Measurements from ENCODE around the gene UBE2D2.
"Not testable (repeated sequence)": the region's sequence is repeated elsewhere in the genome, so short reads cannot be mapped to it uniquely, and the experiment has no call there.

UBE2D2 gene

DNA sequence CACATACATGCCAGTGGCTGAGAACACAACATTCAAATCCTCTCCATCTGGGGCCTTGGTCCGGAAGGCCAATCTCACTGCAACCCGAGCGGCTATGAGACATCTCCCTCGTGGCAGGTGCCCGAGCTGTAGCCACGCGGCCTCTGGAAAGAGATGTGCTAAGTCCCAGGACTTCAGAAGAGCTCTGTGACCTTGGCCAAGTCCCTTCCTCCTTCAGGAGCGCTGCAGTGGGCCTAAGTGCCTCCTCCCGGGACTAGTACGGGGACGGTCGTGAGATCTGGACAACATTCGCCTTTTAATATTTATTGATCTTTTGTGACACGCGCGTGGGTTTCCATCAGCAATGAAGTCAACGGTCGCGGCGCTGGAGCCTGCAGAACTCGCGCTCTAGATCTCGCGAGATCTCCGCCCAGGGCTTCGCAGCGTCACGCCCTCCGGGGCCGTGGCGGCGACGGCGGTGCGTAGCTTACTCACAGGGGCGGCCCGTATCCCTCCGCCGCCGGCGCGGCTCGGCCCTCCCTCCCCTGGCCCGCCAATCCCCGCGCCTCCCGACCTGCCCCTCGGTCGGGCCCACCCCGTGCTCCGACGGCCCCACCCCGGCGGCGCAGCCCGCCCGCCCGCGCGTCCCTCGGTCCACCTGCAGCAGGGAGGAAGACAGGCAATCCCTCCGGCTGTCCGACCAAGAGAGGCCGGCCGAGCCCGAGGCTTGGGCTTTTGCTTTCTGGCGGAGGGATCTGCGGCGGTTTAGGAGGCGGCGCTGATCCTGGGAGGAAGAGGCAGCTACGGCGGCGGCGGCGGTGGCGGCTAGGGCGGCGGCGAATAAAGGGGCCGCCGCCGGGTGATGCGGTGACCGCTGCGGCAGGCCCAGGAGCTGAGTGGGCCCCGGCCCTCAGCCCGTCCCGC lies at the start of gene UBE2D2:
UBE2D2 (plus strand) TSS at position 588 of the 903 bp plus-strand sequence. CDS start 453 bp downstream, outside the sequence.
- peak; percentile 94 for DNase-seq (ENCODE audit: low read depth)

DNA sequence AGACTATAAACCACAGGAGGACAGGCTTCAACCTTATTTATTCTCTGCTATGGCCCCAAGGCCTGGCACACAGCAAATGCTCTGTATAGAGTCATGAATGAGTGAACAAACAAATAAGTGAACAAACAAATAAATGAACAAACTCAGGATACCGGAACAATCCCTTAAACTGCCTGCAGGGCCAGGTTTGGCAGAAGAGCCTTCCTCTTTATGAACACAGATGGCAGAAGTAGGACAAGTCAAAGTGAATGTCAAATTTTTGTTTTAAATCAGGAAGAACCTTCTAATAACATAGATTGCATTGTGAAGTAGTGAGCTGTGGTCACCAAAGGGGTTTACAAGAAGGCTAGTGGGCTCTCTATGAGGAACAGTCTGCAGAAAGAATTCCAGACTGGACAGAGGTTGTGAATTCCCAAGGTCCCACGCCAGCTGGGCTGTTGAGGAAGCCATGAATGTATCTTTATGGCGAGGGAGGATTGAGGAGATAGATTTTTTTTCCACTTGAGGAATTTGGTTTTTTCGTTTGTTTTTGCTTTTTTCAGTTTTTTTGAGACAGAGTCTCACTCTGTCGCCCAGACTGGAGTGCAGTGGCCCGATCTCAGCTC lies 48.3 kb upstream of the UBE2D2 start:
- no peak for DNase-seq (ENCODE audit: low read depth)

DNA sequence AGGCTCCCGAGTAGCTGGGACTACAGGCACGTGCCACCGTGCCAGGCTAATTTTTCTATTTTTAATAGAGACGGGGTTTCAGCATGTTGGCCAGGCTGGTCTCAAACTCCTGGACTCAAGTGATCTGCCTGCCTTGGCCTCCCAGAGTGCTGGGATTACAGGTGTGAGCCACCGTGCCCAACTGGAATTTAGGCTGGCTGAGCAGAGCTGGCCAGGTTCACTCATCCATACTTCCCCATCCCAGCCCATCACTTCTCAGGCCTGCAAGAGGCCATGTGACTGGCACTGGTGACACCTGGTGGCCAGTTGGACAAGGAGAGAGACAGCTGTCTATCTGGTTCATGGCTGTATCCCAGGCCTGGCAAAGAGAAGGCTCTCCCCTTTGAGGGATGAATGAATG lies 47.7 kb upstream of the UBE2D2 start:
- peak; percentile 69 for DNase-seq (ENCODE audit: low read depth)

DNA sequence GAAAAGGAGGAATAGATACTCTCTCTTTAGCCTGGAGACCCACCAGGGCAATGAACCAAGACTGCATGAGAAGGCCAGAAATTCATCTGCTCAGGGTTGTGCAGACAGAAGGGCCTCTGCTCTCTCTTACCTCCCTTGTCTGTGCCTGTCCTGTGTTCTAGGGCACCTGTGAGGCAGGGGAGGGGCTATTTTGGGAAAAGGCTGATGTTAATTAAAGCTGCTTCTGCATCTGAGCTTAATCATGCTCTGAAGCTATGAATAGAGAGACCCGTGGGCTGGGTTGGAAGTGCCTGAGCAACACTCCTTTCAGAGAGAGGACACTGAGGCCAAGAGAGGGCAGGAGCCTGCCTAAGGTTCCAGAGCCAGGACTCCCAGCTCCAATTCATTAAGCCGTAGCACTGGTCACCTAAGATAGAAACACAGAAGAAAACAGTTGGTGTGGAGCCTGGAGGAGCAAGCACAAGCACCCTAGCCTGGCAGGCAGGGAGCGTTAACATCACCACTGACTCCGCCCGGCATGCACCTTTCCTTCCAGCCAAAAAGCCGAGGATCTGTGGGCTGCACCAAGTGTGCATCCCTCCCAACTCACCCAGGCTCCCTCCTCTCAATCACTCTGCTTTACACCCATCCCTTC lies 47.2 kb upstream of the UBE2D2 start:
- DNase-seq (ENCODE audit: low read depth) = no peak

DNA sequence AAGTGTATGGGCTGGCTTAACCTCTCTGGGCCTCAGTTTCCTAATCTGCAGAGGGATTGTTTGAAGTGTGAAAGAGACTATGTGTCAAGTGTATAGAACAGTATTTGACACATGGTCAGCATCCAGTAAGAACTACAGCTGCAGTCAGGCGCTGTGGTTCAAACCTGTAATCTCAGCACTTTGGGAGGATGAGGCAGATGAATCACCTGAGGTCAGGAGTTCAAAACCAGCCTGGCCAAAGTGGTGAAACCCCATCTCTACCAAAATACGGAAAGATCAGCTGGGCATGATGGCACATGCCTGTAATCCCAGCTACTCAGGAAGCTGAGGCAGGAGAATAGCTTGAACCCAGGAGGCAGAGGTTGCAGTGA lies 46.7 kb upstream of the UBE2D2 start:
- no peak for DNase-seq (ENCODE audit: low read depth)

DNA sequence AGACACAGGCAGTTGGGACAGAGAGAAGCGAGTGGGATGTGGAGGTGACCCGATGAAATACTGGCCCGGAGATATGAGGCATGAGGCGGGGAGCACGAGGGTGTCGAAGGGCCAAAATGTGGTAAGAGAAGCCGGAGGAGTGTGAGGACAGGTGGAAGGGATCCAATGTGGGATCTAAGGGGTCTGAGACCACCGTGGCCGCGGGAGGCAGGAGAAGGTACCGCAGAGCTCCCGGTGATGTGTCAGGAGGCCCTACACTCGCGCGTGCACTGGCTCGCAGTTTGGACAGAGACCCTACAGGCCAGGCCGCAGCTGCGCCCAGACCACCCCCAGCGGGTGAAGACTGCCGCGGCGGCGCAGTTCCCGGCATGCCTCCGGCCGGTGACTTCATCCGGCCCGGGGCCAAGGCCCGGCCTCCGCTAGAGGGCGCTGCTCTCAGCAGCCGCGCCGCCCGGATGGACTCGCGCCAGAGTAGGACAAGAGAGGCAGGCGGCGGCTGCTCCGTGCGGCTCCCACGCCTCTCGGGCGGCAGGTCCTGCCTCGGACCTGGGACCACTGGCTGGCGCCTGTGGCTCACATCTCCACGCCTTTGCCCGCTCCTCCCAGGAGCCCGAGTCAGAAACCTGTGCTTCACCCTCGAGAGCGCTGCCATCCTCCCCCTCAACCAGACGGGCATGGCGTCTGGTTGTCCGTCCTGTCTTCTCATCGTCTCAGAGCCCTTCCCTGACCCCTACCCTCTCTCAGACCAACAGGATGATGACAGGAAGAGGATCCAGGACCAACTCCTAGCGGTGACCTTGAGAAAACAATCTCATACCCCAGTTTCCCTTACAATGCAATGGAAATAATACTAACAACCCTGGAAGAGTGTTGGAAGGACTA lies 43.2 kb upstream of the UBE2D2 start:
- DNase-seq (ENCODE audit: low read depth) = peak; percentile 70

DNA sequence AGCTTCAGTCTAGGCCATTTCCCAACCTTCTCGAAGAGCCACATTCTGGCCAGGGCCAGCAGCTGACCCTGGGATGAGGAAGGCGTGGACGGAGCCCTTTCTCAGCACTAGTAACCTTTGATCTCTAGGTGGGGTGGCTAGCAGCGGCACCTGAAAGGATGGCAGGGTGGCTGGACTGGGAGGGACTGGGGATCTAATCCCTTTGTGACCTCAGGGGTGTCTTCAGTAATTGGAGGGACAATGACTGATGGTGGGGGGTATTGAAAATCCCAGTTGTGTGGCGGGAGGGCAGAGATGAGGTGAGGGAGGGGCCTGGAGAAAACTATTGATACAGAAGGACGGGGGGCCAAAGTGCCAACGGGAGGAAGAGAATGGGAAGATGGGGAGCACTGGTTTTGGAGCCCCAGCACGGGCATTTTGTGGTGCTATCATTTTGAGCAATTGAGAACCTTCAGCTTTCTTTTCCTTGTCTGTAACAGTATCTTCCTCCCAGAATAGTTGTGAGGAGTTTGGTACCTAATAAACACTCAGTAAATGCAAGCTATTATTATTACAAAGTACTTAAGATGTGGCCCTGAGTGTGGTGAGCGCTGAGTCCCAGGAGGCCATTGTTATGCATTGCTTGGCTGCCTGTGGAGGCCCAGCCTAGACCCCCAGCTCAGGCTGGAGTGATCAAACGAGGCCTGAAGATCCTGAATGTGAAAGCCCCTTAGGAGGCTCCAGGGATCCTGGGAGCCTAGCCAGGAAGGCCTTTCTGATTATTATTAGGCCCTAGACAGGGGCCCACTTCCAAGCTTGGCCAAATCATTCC lies 37.3 kb upstream of the UBE2D2 start:
- DNase-seq (ENCODE audit: low read depth) = no peak

DNA sequence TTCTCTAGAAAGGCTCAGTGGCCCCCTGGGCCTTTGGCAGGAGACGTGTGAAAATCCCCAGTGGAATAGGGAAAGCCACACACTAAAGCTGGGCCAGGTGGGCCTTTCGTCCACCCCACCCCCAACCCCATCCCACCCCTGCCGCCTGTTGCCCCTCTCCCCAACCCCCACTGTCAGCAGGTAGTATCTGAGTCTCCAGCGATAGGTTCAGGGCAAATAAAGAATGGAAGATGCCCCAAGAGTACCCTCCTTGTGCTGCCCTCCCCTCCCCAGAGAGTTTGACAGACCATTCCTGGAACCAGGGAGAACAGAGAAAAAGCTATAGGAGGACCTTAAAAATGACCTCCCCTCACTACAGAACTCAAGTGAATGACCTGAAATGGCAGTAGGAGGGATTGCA lies 36.7 kb upstream of the UBE2D2 start:
- DNase-seq (ENCODE audit: low read depth) = no peak

DNA sequence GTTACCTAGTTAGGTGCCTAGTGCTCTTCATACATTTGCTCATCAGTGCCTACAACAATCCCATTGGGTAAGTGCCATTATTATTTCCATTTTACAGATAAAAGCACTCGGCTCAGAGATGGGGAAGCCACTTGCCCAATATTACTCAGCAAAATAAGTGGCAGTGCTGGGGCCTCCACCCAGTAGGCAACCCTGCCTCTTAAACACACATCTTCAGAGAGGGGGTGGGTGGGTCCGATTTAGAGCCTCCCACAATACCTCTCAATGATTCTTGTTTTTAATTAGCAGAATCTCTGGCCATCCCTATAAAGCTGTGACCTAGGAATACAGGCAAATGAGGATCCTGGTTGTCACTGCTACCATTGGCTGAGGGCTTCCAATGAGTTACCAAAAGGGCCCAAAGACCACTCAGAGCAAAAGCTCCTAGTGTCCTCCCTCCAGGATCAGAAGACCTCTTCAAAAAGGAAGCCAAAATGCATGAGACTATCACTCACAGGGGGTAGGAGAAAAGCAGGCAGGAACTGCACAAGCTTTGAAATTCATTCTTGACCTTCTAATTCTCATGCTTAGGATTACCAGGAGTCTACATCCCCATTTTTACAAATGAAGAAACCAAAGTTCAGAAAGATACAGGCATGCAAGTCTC lies 36.1 kb upstream of the UBE2D2 start:
- DNase-seq (ENCODE audit: low read depth) = no peak

DNA sequence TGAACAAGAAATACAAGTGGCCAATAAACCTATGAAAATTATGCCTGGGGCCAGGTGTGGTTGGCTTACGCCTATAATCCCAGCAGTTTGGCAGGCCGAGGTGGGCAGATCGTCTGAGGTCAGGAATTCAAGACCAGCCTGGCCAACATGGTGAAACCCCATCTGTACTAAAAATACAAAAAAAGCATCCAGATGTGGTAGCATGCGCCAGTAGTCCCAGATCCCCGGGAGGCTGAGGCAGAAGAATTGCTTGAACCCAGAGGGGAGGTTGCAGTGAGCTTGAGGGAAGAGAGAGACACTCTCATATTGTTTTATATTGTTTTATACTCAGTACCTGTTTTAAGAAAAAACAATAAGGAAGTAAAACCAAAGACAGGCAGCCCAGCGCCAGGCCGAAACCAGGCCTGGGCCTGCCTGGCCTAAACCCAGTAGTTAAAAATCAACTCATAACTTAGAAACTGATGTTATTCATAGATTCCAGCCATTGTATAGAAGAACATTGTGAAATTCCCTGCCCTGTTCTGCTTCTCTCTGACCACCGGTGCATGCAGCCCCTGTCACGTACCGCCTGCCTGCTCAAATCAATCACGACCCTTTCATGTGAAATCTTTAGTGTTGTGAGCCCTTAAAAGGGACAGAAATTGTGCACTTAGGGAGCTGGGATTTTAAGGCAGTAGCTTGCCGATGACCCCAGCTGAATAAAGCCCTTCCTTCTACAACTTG lies 35.4 kb upstream of the UBE2D2 start:
- not testable (repeated sequence) for DNase-seq (ENCODE audit: low read depth)

DNA sequence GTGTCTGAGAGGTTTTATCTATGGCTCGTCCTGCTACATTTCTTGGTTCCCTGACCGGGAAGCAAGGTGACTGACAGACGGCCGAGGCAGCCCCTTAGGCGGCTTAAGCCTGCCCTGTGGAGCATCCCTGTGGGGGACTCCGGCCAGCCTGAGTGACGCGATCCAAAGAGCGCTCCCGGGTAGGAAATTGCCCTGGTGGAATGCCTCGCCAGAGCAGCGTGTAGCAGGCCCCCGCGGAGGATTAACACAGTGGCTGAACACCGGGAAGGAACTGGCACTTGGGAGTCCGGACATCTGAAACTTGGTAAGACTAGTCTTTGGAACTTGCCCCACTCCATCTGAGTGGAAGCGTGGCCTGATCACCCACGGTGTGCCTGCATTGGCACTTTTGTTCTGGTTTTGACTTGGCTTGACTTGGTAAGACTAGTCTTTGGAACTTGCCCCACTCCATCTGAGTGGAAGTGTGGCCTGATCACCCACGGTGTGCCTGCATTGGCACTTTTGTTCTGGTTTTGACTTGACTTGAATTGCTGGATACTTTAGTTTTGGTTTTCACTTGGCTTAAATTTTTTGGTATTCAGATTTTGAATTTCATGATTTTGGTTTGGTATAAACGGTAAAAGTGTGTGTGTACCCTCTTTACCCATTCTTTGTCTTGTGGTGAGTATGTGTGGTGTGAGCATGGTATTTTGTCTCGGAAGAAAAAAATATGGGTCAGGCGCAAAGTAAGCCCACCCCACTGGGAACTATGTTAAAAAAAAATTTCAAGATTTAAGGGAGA lies 34.6 kb upstream of the UBE2D2 start:
- DNase-seq (ENCODE audit: low read depth) = not testable (repeated sequence)

DNA sequence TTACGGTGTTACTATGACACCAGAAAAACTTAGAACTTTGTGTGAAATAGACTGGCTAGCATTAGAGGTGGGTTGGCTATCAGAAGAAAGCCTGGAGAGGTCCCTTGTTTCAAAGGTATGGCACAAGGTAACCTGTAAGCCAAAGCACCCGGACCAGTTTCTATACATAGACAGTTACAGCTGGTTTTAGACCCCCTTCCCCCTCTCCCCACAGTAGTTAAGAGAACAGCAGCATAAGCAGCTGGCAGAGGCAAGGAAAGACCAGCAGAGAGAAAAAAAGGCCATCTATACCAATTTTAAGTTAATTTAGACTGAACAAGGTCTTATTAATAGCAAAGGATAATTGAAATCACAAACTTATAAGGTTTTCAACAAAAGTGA lies 34.1 kb upstream of the UBE2D2 start:
- DNase-seq (ENCODE audit: low read depth) = not testable (repeated sequence)

DNA sequence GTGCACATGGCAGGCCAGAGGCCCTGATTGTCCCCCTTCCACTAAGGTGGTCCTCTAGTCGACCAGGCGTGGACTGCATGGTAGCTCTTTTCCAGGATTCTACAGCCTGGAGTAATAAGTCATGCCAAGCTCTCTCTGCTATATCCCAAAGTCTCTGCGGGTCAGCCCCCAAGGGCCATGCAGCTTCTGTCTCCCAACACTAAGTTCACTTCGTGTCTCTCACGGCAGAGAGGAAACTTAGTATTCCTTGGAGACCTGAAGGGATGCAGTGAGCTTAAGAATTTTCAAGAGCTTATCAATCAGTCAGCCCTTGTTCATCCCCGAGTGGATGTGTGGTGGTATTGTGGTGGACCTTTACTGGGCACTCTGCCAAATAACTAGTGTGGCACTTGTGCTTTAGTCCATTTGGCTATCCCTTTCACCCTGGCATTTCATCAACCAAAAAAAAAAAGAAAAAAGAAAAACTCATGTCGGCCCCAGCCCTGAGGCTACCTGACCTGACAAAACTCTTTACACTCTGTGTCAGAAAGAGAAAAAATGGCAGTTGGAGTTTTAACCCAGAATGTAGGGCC lies 33.2 kb upstream of the UBE2D2 start:
- DNase-seq (ENCODE audit: low read depth) = not testable (repeated sequence)

DNA sequence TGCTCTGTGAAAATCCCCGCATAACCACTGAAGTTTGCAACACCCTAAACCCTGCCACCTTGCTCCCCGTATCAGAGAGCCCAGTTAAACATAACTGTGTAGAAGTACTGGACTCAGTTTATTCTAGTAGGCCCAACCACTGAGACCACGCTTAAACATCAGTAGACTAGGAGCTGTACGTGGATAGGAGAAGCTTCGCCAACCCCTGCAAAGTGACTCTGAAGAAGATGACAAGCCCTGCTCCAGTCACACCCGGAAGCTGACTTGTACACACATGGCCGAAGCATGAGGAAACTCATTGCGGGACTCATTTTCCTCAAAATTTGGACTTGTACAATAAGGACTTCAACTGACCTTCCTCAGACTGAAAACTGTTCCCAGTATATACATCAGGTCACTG lies 32.4 kb upstream of the UBE2D2 start:
- not testable (repeated sequence) for DNase-seq (ENCODE audit: low read depth)

DNA sequence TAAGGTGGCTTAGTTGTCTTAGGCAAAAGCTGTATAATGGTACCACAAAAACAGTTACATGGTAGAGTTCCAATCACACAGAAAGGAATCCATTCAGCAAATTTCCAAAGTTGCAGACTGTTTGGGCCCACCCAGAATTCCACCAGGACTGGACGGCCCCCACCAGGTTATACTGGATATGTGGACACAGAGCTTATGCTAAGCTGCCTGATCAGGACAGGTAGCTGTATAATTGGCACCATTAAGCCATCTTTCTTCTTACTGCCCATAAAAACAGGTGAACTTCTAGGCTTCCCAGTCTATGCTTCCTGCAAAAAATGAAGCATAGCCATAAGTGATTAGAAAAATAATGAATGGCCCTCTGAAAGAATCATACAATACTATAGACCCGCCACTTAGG lies 31.1 kb upstream of the UBE2D2 start:
- not testable (repeated sequence) for DNase-seq (ENCODE audit: low read depth)

DNA sequence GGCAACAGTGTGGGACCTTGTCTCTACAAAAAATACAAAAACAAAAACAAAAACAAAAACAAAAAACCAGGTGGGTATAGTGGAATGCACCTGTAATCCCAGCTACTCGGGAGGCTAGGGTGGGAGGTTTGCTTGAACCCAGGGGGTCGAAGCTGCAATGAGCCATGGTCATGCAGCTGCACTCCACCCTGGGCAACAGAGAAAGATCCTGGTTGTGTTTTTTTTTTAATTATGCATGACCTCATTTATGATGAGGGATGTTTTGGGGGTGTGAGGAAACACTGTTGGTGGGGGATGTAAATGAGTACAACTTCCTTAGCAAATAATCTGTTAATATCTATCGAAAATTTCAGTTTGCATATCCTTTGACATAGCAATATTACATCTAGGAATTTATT lies 29.4 kb upstream of the UBE2D2 start:
- no peak for DNase-seq (ENCODE audit: low read depth)

DNA sequence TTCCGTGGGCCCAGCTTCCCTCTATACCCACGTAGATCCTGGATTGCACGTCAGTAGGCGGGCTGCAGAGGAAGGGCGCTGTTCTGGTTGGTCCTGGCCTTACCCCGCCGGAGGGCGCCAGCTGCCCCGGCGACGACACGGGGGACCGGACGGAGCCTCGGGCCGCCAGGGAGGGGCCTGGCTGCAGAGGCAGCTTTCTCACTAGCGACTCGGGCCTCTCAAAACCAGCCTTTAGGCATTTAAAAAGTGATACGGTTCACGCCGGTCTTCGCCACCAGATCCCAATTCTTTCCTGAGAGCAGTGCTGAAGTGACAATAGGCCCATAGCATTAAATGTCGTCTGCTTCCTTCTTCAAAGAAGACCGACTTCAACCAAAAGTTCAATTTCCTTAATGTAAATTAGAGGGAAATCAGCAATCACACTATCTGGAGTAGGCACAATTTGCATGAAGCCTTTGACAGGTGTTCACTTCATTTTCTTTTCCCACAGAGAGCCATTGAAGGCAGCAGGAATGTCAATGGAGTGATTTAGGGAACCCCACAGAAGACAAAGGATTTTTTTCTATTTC lies 17.6 kb upstream of the UBE2D2 start:
- DNase-seq (ENCODE audit: low read depth) = no peak

DNA sequence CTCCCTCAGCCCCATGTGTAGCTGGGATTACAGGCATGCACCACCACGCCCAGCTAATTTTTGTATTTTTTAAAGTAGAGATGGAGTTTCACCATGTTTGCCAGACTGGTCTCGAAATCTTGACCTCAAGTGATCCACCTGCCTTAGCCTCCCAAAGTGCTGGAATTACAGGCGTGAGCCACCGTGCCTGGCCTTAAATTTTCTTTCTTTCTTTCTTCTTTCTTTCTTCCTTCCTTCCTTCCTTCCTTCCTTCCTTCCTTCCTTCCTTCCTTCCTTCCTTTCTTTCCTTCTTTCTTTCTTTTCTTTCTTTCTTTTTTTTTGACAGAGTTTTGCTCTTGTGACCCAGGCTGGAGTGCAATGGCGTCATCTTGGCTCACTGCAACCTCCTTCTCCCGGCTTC lies 14.5 kb upstream of the UBE2D2 start:
- not testable (repeated sequence) for DNase-seq (ENCODE audit: low read depth)

Measured in CMK (cell line).